ENCODE data around the gene ARL16. TPM values are rescaled to one million over a fixed set of nuclear protein-coding genes. Genes with fewer than 3 reads are reported as not detected.

Gene ARL16
- total and polyA plus RNA-seq, 2 donors (not counting 3 experiments of a cell fraction or from before 2014, with no cell fraction given), result 41.4 to 71.7 TPM

- Histone ChIP-seq H3K79me2 (ENCODE audit: control insufficient read depth, insufficient read depth, low read length) (no peaks in the 10 kb centered on the region), H3K4me2 (ENCODE audit: insufficient read depth, low read length) (no peak overlapping the region), H4K20me1 (replicated peaks; ENCODE audit: control insufficient read depth, extremely low read depth, insufficient read depth, low read length) (no peaks in the 10 kb centered on the region), H3K9me1 (replicated peaks; ENCODE audit: control insufficient read depth, extremely low read depth, insufficient read depth, low read length) (no peaks in the 10 kb centered on the region), H3K4me3 (replicated peaks in 1 of 3; ENCODE audit: insufficient read depth in 1 of 3, low read depth in 1 of 3, low read length in 3 of 3) (no peak overlapping the region), H3K9me3 (replicated peaks; ENCODE audit: control insufficient read depth, insufficient read depth, low read length) (no peaks in the 10 kb centered on the region), H3K36me3 (ENCODE audit: control insufficient read depth in 2 of 2, extremely low read depth in 1 of 2, insufficient read depth in 2 of 2, low read length in 2 of 2) (no peaks in the 10 kb centered on the region), H3K27ac (ENCODE audit: insufficient read depth, low read depth, low read length) (no peak overlapping the region), H2AFZ (ENCODE audit: low read depth, low read length) (no peak overlapping the region), H3K9ac (replicated peaks; ENCODE audit: extremely low read depth, insufficient read depth, low read length) (no peak overlapping the region), H3K27me3 (ENCODE audit: control insufficient read depth in 2 of 2, insufficient read depth in 2 of 2, low read length in 2 of 2) (no peaks in the 10 kb centered on the region), H3K4me1 (ENCODE audit: control insufficient read depth, extremely low read depth, insufficient read depth, low read length) (peaks cover 3% of the 10 kb centered on the region)
- FAIRE-seq (no peak), DNase-seq (ENCODE audit: low read depth, low spot score) (no peak)
- ChIA-PET POLR2A (no interaction called here), CTCF (no interaction called here)
- TF ChIP-seq GATA2 (IDR thresholded peaks at IDR 0.05; ENCODE audit: insufficient read depth, insufficient read length, low read depth, low read length) (no peak), JUN (IDR thresholded peaks at IDR 0.05; ENCODE audit: borderline replicate concordance, insufficient read depth, insufficient read length, low read depth) (no peak), MYC (IDR thresholded peaks at IDR 0.05; ENCODE audit: low read depth, low read length) (no peak), POLR2AphosphoS5 (IDR thresholded peaks at IDR 0.05; ENCODE audit: insufficient read depth, low read depth, low read length) (no peak), MAX (IDR thresholded peaks at IDR 0.05; ENCODE audit: insufficient read depth, insufficient read length) (no peak), CTCF (IDR thresholded peaks at IDR 0.05; ENCODE audit: extremely low read depth in 1 of 2, insufficient read depth in 1 of 2, low read depth in 1 of 2, low read length in 2 of 2) (no peak), POLR2A (IDR thresholded peaks at IDR 0.05; ENCODE audit: low read depth, low read length) (no peak), EZH2 (IDR thresholded peaks at IDR 0.05; ENCODE audit: borderline replicate concordance, low read depth, low read length, severe bottlenecking) (no peak), FOS (IDR thresholded peaks at IDR 0.05; ENCODE audit: borderline replicate concordance, insufficient read depth, low read length) (no peak)
- dilution Hi-C loops (cut with MboI; ENCODE audit: extremely low pct_ligation_motif_present, low sequenced_read_pairs) (no loop called here), intact Hi-C loops (cut with micrococcal nuclease) (no loop called here)
- BruUV-seq (replicated peaks), result no TSS peak
Observed at GRCh38 chr17:81717766-81718089, 34.1 kb upstream of the ARL16 start.

Measured in endothelial cell of umbilical vein (primary cell).